PFSK-1 (cell line): ENCODE results near the gene NUP133.

Experiments used
- FOXP2 ChIP-seq: optimal IDR thresholded peaks from 2 replicates; pipeline ENCODE3; 2011; ENCODE audit warnings: borderline replicate concordance, control low read depth, inconsistent platforms; ENCODE audit not compliant: insufficient read depth; ENCODE audit errors: extremely low read length, extremely low read depth
- POLR2AphosphoS5 ChIP-seq: IDR thresholded peaks from 2 replicates; pipeline ENCODE4 v1.6.1; 2012; ENCODE audit warnings: low read depth, mild to moderate bottlenecking, control low read depth, low read length, moderate library complexity
- REST ChIP-seq, 2 experiments: IDR thresholded peaks; 2 replicates each; pipeline versions ENCODE4 v1.6.1 to v1.8.0; 2011 to 2012; ENCODE audit warnings: low read depth in 2 of 2, low read length in 2 of 2, control low read depth in 1 of 2, inconsistent platforms in 1 of 2, mild to moderate bottlenecking in 1 of 2, moderate library complexity in 1 of 2; ENCODE audit not compliant: insufficient read depth in 1 of 2
- SIN3A ChIP-seq: IDR thresholded peaks from 2 replicates; pipeline ENCODE4 v1.6.1; 2012; ENCODE audit warnings: mild to moderate bottlenecking, low read length, moderate library complexity, borderline replicate concordance; ENCODE audit not compliant: insufficient read depth
- TAF1 ChIP-seq: IDR thresholded peaks from 2 replicates; pipeline ENCODE4 v1.6.1; 2012; ENCODE audit warnings: low read length, control low read depth, borderline replicate concordance; ENCODE audit not compliant: insufficient read depth

NUP133 gene

GRCh38 chr1:229397762-229398161 is 110.4 kb downstream of the NUP133 start:
- TF ChIP-seq TAF1 (no peak), POLR2AphosphoS5 (no peak), SIN3A (no peak), REST (IDR thresholded peaks at IDR 0.05; ENCODE audit: insufficient read depth in 1 of 2, low read depth in 2 of 2, low read length in 2 of 2) (no peak), FOXP2 (no peak)

- TF ChIP-seq SIN3A, result no peak
- no peak for TF ChIP-seq POLR2AphosphoS5
- no peak for TF ChIP-seq FOXP2
- no peak for TF ChIP-seq TAF1
- no peak for TF ChIP-seq REST (IDR thresholded peaks at IDR 0.05; ENCODE audit: insufficient read depth in 1 of 2, low read depth in 2 of 2, low read length in 2 of 2)
These were observed 111.4 kb downstream of the NUP133 start for GRCh38 chr1:229396585-229397206.

- TF ChIP-seq REST (IDR thresholded peaks at IDR 0.05; ENCODE audit: insufficient read depth in 1 of 2, low read depth in 2 of 2, low read length in 2 of 2), result no peak
- no peak for TF ChIP-seq POLR2AphosphoS5
- TF ChIP-seq SIN3A, result no peak
- TF ChIP-seq FOXP2, result no peak
- no peak for TF ChIP-seq TAF1
These were observed 115.2 kb downstream of the NUP133 start for GRCh38 chr1:229392936-229393335.
